Astrocyte (in vitro differentiated cells and primary cell): ENCODE results near the gene CCL26. TPM values are rescaled to one million over a fixed set of nuclear protein-coding genes. Genes with fewer than 3 reads are reported as not detected.
A peak's percentile ranks its signal among the peaks of the same experiment; 100 is the strongest.

ENCODE experiments used
- DNase-seq: peaks from one replicate; pipeline ENCODE4 v3.0.0-alpha.2; 2010; ENCODE audit warnings: low read depth
- FAIRE-seq: peaks from 2 replicates; lab custom pipeline; 2011; peaks lifted over from hg19 to GRCh38; lab: Jason Lieb, UNC
- H2AFZ ChIP-seq: 2 replicates; pipeline ENCODE4 v1.6.0; 2012; ENCODE audit warnings: low read depth, low read length, inconsistent platforms
- H3K27ac ChIP-seq: 2 replicates; pipeline ENCODE4 v1.5.1; 2011; ENCODE audit warnings: low read depth, low read length, inconsistent platforms
- H3K27me3 ChIP-seq: 2 replicates; pipeline ENCODE4 v1.6.0; 2011; ENCODE audit warnings: low read length, inconsistent platforms; ENCODE audit not compliant: insufficient read depth
- H3K36me3 ChIP-seq: 2 replicates; pipeline ENCODE4 v1.5.1; 2011; ENCODE audit warnings: low read length, inconsistent platforms; ENCODE audit not compliant: insufficient read depth
- H3K4me1 ChIP-seq: 2 replicates; pipeline ENCODE4 v1.5.1; 2011; ENCODE audit warnings: low read length, inconsistent platforms; ENCODE audit not compliant: insufficient read depth
- H3K4me2 ChIP-seq: 2 replicates; pipeline ENCODE4 v1.6.0; 2012; ENCODE audit warnings: low read length, inconsistent platforms
- H3K4me3 ChIP-seq: 2 replicates; pipeline ENCODE4 v1.5.1; 2011; ENCODE audit warnings: low read depth, mild to moderate bottlenecking, low read length, inconsistent platforms; ENCODE audit not compliant: insufficient read depth
- H3K79me2 ChIP-seq: 2 replicates; pipeline ENCODE4 v1.6.0; 2012; ENCODE audit warnings: mild to moderate bottlenecking, low read length, inconsistent platforms; ENCODE audit not compliant: insufficient read depth
- H3K9ac ChIP-seq: 2 replicates; pipeline ENCODE4 v1.6.0; 2012; ENCODE audit warnings: mild to moderate bottlenecking, low read length, inconsistent platforms
- H3K9me3 ChIP-seq: 2 replicates; pipeline ENCODE4 v1.5.1; 2012; ENCODE audit warnings: low read depth, mild to moderate bottlenecking, low read length, inconsistent platforms; ENCODE audit not compliant: insufficient read depth
- H4K20me1 ChIP-seq: 2 replicates; pipeline ENCODE4 v1.6.0; 2012; ENCODE audit warnings: low read length, inconsistent platforms; ENCODE audit not compliant: insufficient read depth
- H3K27ac Mint-ChIP-seq: one replicate; pipeline ENCODE4 v1.8.0; 2021; ENCODE audit warnings: mild to moderate bottlenecking, mixed read lengths; ENCODE audit not compliant: unreplicated experiment
- H3K27me3 Mint-ChIP-seq: one replicate; pipeline ENCODE4 v1.8.0; 2021; ENCODE audit warnings: low read depth, mixed read lengths; ENCODE audit not compliant: unreplicated experiment
- H3K36me3 Mint-ChIP-seq: one replicate; pipeline ENCODE4 v1.8.0; 2021; ENCODE audit warnings: low read depth, mixed read lengths; ENCODE audit not compliant: unreplicated experiment
- H3K4me1 Mint-ChIP-seq: one replicate; pipeline ENCODE4 v1.8.0; 2021; ENCODE audit warnings: low read depth, mixed read lengths; ENCODE audit not compliant: unreplicated experiment
- H3K4me3 Mint-ChIP-seq: one replicate; pipeline ENCODE4 v1.8.0; 2021; ENCODE audit warnings: mild to moderate bottlenecking, moderate library complexity, mixed read lengths; ENCODE audit not compliant: unreplicated experiment
- H3K9me3 Mint-ChIP-seq: one replicate; pipeline ENCODE4 v1.8.0; 2021; ENCODE audit warnings: mild to moderate bottlenecking, mixed read lengths; ENCODE audit not compliant: unreplicated experiment
- CTCF ChIP-seq: IDR thresholded peaks from 2 replicates; pipeline ENCODE4 v1.5.1; 2011; ENCODE audit warnings: low read depth, mild to moderate bottlenecking, inconsistent platforms, low read length, moderate library complexity; ENCODE audit not compliant: insufficient read depth
- EZH2 ChIP-seq: IDR thresholded peaks from 2 replicates; pipeline ENCODE4 v1.6.1; 2012; ENCODE audit warnings: mild to moderate bottlenecking, low read length, inconsistent platforms; ENCODE audit not compliant: insufficient read depth
- total RNA-seq: library from RNA; stranded (reverse); gene quantifications from 2 replicates; pipeline ENCODE4 v1.2.1, GENCODE V29; 2021

The CCL26 gene
- total RNA-seq, 1 donor from 2014 or later, result not detected

- Histone ChIP-seq H3K4me3 (no peak overlapping the region), H3K4me1 (peaks cover 6% of the 10 kb centered on the region), H3K27me3 (no peaks in the 10 kb centered on the region), H3K27ac (no peak overlapping the region), H3K36me3 (no peaks in the 10 kb centered on the region), H3K9ac (no peak overlapping the region), H2AFZ (no peak overlapping the region), H3K79me2 (no peaks in the 10 kb centered on the region), H4K20me1 (no peaks in the 10 kb centered on the region), H3K4me2 (no peak overlapping the region), H3K9me3 (no peaks in the 10 kb centered on the region)
- Mint-ChIP-seq H3K4me1 (no peaks in the 10 kb centered on the region), H3K27me3 (no peaks in the 10 kb centered on the region), H3K9me3 (peaks cover 2% of the 10 kb centered on the region), H3K36me3 (no peaks in the 10 kb centered on the region), H3K27ac (no peak overlapping the region), H3K4me3 (no peak overlapping the region)
- TF ChIP-seq EZH2 (no peak), CTCF (no peak)
- DNase-seq, result no peak
- FAIRE-seq, result no peak
These were observed 43.5 kb upstream of the CCL26 start for GRCh38 chr7:75815418-75816064.

GRCh38 chr7:75814407-75814947 lies 42.5 kb upstream of the CCL26 start:
- H2AFZ ChIP-seq, result peak overlapping the region; percentile 71
- H3K4me2 ChIP-seq, result peak overlapping the region; percentile 74
- Mint-ChIP-seq H3K4me1 (no peaks in the 10 kb centered on the region), H3K4me3 (no peak overlapping the region), H3K9me3 (peaks cover 2% of the 10 kb centered on the region), H3K27ac (no peak overlapping the region), H3K27me3 (no peaks in the 10 kb centered on the region), H3K36me3 (no peaks in the 10 kb centered on the region)
- DNase-seq (peak; percentile 41), FAIRE-seq (no peak)
- no peak overlapping the region for H3K27ac ChIP-seq
- H3K9ac ChIP-seq, result no peak overlapping the region
- no peak for TF ChIP-seq CTCF
- no peak for TF ChIP-seq EZH2
- H3K4me1 ChIP-seq, result peaks cover 6% of the 10 kb centered on the region
- no peak overlapping the region for H3K4me3 ChIP-seq
- H4K20me1 ChIP-seq, result no peaks in the 10 kb centered on the region
- no peaks in the 10 kb centered on the region for H3K27me3 ChIP-seq
- no peaks in the 10 kb centered on the region for H3K36me3 ChIP-seq
- no peaks in the 10 kb centered on the region for H3K79me2 ChIP-seq
- H3K9me3 ChIP-seq, result no peaks in the 10 kb centered on the region

- Mint-ChIP-seq H3K36me3 (no peaks in the 10 kb centered on the region), H3K9me3 (peaks cover 2% of the 10 kb centered on the region), H3K4me3 (no peak within 1 kb of the TSS), H3K27ac (no peak within 1 kb of the TSS), H3K4me1 (no peaks in the 10 kb centered on the region), H3K27me3 (no peaks in the 10 kb centered on the region)
- TF ChIP-seq CTCF (no peak), EZH2 (no peak)
- Histone ChIP-seq H3K4me2 (peak within 1 kb of the TSS; percentile 74), H3K36me3 (no peaks in the 10 kb centered on the region), H3K9ac (no peak within 1 kb of the TSS), H4K20me1 (no peaks in the 10 kb centered on the region), H3K79me2 (no peaks in the 10 kb centered on the region), H3K9me3 (no peaks in the 10 kb centered on the region), H3K27ac (no peak within 1 kb of the TSS), H3K4me1 (peaks cover 6% of the 10 kb centered on the region), H3K27me3 (no peaks in the 10 kb centered on the region), H2AFZ (peak within 1 kb of the TSS; percentile 71), H3K4me3 (no peak within 1 kb of the TSS)
- FAIRE-seq (no peak), DNase-seq (no peak)
These were observed 41.8 kb upstream of the CCL26 start, which contains the start of gene CCL24 for GRCh38 chr7:75813781-75814236. CCL24 (minus strand) TSS chr7:75813806; CDS start chr7:75813715, 91 bp downstream.
